Immature natural killer cell (primary cell): ENCODE results near the gene HNRNPA0. TPM values are rescaled to one million over a fixed set of nuclear protein-coding genes. Genes with fewer than 3 reads are reported as not detected.
"Not testable (repeated sequence)": the region's sequence is repeated elsewhere in the genome, so short reads cannot be mapped to it uniquely, and the experiment has no call there.

Experiments
- DNase-seq, 3 donors: peaks; one replicate each; pipeline ENCODE4 v3.0.0; 2022; ENCODE audit warnings: mixed read lengths in 1 of 3
- H3K27ac Mint-ChIP-seq, 6 donors: one replicate each; pipeline ENCODE4 v1.8.0; 2020; ENCODE audit warnings: mixed read lengths in 6 of 6, mild to moderate bottlenecking in 5 of 6, inconsistent platforms in 4 of 6, moderate library complexity in 3 of 6
- H3K27me3 Mint-ChIP-seq, 3 donors: one replicate each; pipeline ENCODE4 v1.8.0; 2020 to 2021; ENCODE audit warnings: low read depth in 3 of 3, mild to moderate bottlenecking in 3 of 3, mixed read lengths in 3 of 3, moderate library complexity in 3 of 3, inconsistent platforms in 1 of 3
- H3K36me3 Mint-ChIP-seq, 3 donors: one replicate each; pipeline ENCODE4 v1.8.0; 2020; ENCODE audit warnings: mixed read lengths in 3 of 3, inconsistent platforms in 2 of 3, mild to moderate bottlenecking in 2 of 3
- H3K4me1 Mint-ChIP-seq, 2 donors: one replicate each; pipeline ENCODE4 v1.8.0; 2020; ENCODE audit warnings: inconsistent platforms in 2 of 2, mild to moderate bottlenecking in 2 of 2, mixed read lengths in 2 of 2, moderate library complexity in 1 of 2
- H3K4me3 Mint-ChIP-seq, 5 donors: one replicate each; pipeline ENCODE4 v1.8.0; 2020; ENCODE audit warnings: mild to moderate bottlenecking in 5 of 5, mixed read lengths in 5 of 5, inconsistent platforms in 3 of 5, moderate library complexity in 3 of 5
- H3K9me3 Mint-ChIP-seq, 6 donors: one replicate each; pipeline ENCODE4 v1.8.0; 2020; ENCODE audit warnings: mild to moderate bottlenecking in 6 of 6, mixed read lengths in 6 of 6, inconsistent platforms in 4 of 6, moderate library complexity in 3 of 6
- polyA plus RNA-seq, 3 donors: library from polyadenylated mRNA; unstranded; fragments of 300-500 nt; fragmentation: Illumina TruSeq; gene quantifications; one replicate each; pipeline ENCODE4 v1.2.3, GENCODE V29; 2021

HNRNPA0 gene
- polyA plus RNA-seq, 3 donors from 2014 or later, result 7.1 to 27.1 (median 15.0) TPM

GRCh38 chr5:137767937-137768336, 13.8 kb upstream of the HNRNPA0 start:
- H3K9me3 Mint-ChIP-seq, result peaks cover 5 to 22% (median 13%) of the 10 kb centered on the region in 6 donors
- H3K27me3 Mint-ChIP-seq, H3K4me1 Mint-ChIP-seq, H3K27ac Mint-ChIP-seq, DNase-seq, H3K4me3 Mint-ChIP-seq: not testable (repeated sequence)
- H3K36me3 Mint-ChIP-seq, result peaks cover 9 to 40% (median 23%) of the 10 kb centered on the region in 3 donors

DNA sequence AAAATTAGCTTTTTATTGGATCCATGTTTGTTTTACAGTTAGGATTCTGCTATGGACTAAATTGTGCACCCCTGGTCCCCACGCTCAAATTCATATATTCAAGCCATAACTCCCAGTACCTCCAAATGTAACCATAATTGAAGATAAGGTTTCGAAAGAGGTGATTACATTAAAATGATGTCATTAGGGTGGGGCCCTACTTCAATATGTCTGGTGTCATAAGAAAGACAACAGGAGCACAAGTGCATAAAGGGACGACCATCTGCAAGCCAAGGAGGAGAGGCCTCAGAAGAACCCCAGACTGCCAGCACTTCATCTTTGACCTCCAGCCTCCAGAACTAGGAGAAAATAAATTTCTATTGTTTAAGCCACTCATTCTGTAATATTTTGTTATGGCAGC, 7.4 kb upstream of the HNRNPA0 start:
- Mint-ChIP-seq H3K4me1 (no peaks in the 10 kb centered on the region), H3K9me3 (peaks cover 0 to 1% (median 0%) of the 10 kb centered on the region in 6 donors), H3K4me3 (no peak overlapping the region)

DNA sequence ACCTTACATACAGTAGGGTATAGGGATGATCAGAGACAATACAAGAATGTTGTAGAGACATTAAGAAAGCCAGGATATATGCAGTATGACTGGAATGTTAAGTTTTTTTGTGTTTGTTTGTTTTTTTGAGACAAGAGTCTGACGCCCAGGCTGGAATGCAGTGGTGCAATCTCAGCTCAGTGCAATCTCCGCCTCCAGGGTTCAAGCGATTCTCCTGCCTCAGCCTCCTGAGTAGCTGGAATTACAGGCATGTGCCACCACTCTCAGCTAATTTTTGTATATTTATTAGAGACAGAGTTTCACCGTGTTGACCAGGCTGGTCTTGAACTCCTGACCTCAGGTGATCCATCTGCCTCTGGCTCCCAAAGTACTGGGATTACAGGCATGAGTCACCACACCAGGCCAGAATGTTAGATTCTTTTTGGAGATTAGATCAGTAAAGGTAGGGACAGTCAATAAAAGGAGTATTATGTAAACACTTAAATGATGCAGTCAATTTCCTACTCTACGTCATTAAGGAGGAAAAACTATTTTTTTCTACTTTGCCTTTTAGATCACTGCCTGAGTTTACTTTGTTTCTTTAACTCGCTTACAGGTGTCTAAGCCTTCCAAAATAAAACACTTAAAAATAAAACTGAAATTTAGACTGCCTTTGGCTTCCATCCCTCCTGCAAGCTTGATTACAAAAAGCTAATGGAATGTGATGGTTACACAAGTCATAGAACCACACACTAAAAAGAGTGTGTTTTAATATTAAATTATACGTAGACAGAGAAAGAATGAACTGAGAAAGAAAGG, 6.8 kb upstream of the HNRNPA0 start:
- Mint-ChIP-seq H3K9me3 (peaks cover 0 to 3% (median 0%) of the 10 kb centered on the region in 6 donors), H3K36me3 (peaks cover 0 to 7% (median 0%) of the 10 kb centered on the region in 3 donors), H3K4me1 (no peaks in the 10 kb centered on the region), H3K27ac (no peak overlapping the region), H3K4me3 (no peak overlapping the region), H3K27me3 (peaks cover 0 to 2% (median 0%) of the 10 kb centered on the region in 3 donors)
- no peak for DNase-seq

More for the DNA sequence above, 7.4 kb upstream of the HNRNPA0 start:
- DNase-seq, result no peak
- H3K27ac Mint-ChIP-seq, result no peak overlapping the region
- peaks cover 0 to 4% (median 0%) of the 10 kb centered on the region in 3 donors for H3K27me3 Mint-ChIP-seq
- peaks cover 0 to 10% (median 0%) of the 10 kb centered on the region in 3 donors for H3K36me3 Mint-ChIP-seq

DNA sequence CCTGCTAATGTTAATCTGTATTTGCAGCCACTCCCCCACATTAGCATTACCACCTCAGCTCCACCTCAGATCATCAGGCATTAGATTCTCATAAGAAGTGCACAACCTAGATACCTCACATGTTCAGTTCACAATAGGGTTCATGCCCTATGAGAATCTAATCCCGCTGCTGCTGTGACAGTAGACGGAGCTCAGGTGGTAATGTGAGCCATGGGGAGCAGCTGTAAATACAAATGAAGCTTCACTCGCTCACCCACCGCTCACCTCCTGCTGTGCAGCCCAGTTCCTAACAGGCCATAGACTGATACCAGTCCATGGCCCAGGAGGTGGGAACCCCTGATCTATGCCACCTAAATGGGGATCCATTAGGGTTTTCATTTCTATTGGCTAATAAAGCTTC, 6.1 kb upstream of the HNRNPA0 start:
- peaks cover 0 to 2% (median under 1%) of the 10 kb centered on the region in 3 donors for H3K27me3 Mint-ChIP-seq
- no peak overlapping the region for H3K4me3 Mint-ChIP-seq
- DNase-seq, result no peak
- peaks cover 0 to under 1% (median 0%) of the 10 kb centered on the region in 3 donors for H3K36me3 Mint-ChIP-seq
- no peak overlapping the region for H3K27ac Mint-ChIP-seq
- H3K9me3 Mint-ChIP-seq, result peaks cover 0 to 1% (median 0%) of the 10 kb centered on the region in 6 donors
- peaks cover under 1% of the 10 kb centered on the region in 2 donors for H3K4me1 Mint-ChIP-seq

GRCh38 chr5:137758715-137759306, 4.6 kb upstream of the HNRNPA0 start:
- Mint-ChIP-seq H3K4me1 (peaks cover 6 to 7% of the 10 kb centered on the region in 2 donors), H3K4me3 (no peak overlapping the region), H3K9me3 (peaks cover 0 to 1% (median 0%) of the 10 kb centered on the region in 6 donors), H3K36me3 (no peaks in the 10 kb centered on the region), H3K27me3 (peaks cover 5 to 17% (median 8%) of the 10 kb centered on the region in 3 donors), H3K27ac (no peak overlapping the region)
- no peak for DNase-seq

DNA sequence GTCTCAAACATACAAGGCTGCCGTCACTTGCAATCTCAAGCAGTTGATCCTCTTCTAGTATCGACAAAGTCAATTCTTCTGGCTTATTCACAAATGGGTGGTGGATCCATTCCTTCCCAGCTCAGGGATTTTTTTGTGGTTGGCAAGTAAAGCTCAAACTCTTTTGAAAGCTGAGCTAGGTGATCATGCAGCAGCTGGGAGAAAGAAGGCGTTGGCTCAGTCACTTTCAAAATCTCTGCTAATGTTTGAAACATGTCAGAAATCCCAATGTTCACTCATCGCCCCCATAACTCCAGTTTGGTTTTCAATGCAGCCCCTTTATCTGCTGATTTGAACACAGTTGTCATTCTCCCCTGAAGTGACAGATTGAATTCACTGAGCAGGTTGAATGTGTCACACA, 4.0 kb upstream of the HNRNPA0 start:
- no peak overlapping the region for H3K4me3 Mint-ChIP-seq
- no peak overlapping the region for H3K27ac Mint-ChIP-seq
- peaks cover 5 to 24% (median 13%) of the 10 kb centered on the region in 3 donors for H3K27me3 Mint-ChIP-seq
- H3K36me3 Mint-ChIP-seq, result no peaks in the 10 kb centered on the region
- no peak for DNase-seq
- H3K9me3 Mint-ChIP-seq, result peaks cover 0 to 1% (median 0%) of the 10 kb centered on the region in 6 donors
- H3K4me1 Mint-ChIP-seq, result peaks cover 6 to 7% of the 10 kb centered on the region in 2 donors

GRCh38 chr5:137757634-137758033, 3.5 kb upstream of the HNRNPA0 start:
- Mint-ChIP-seq H3K9me3 (peaks cover 0 to 1% (median 0%) of the 10 kb centered on the region in 6 donors), H3K4me1 (peaks cover 11 to 12% of the 10 kb centered on the region in 2 donors), H3K27ac (no peak overlapping the region), H3K36me3 (no peaks in the 10 kb centered on the region), H3K4me3 (no peak overlapping the region), H3K27me3 (peaks cover 5 to 27% (median 16%) of the 10 kb centered on the region in 3 donors)
- DNase-seq, result no peak

DNA sequence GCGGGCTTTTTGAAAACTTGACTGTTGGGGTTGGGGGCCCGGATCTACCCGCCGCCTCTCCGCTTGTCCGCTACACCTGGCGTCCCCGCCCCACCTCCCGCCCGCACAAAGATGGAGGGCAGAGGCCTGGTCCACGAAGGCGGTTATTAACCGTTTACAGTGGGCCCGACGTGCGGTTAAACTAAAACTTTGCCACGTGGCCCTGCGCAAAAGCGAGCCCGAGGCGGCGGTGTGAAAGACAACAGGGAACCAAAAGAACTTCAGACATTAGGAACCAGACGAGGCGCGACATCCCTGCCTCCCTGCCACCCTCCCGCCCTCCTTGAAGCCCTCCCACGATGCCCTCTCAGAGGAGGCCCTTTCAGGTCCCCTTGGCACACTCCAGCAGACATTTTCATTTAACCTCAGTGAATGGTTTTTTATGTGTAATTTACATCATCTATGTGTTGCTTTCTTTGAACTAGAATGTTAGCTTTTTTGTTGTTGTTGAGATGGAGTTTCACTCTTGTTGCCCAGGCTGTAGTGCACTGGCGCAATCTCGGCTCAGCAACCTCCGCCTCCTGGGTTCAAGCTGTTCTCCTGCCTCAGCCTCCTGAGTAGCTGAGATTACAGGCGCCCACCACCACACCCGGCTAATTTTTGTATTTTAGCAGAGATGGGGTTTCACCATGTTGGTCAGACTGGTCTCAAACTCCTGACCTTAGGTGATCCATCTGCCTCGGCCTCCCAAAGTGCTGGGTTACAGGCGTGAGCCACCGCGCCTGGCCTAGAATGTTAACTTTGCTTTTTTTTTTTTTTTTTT, 999 bp upstream of the HNRNPA0 start:
- peak overlapping the region; percentile 97 to 100 (median 99) for H3K4me3 Mint-ChIP-seq
- no peak for DNase-seq
- H3K27me3 Mint-ChIP-seq, result peaks cover 5 to 27% (median 16%) of the 10 kb centered on the region in 3 donors
- peaks cover 0 to 1% (median 0%) of the 10 kb centered on the region in 6 donors for H3K9me3 Mint-ChIP-seq
- no peaks in the 10 kb centered on the region for H3K36me3 Mint-ChIP-seq
- H3K27ac Mint-ChIP-seq, result peak overlapping the region; percentile 99 to 100 (median 100)
- H3K4me1 Mint-ChIP-seq, result peaks cover 35 to 36% of the 10 kb centered on the region in 2 donors

GRCh38 chr5:137753691-137754187, 424 bp downstream of the HNRNPA0 start:
- peaks cover 0 to 1% (median 0%) of the 10 kb centered on the region in 6 donors for H3K9me3 Mint-ChIP-seq
- no peak for DNase-seq
- peaks cover 5 to 27% (median 16%) of the 10 kb centered on the region in 3 donors for H3K27me3 Mint-ChIP-seq
- H3K36me3 Mint-ChIP-seq, result no peaks in the 10 kb centered on the region
- H3K4me3 Mint-ChIP-seq, result peak overlapping the region; percentile 97 to 100 (median 99)
- H3K27ac Mint-ChIP-seq, result peak overlapping the region; percentile 99 to 100 (median 100)
- peaks cover 36 to 47% of the 10 kb centered on the region in 2 donors for H3K4me1 Mint-ChIP-seq

DNA sequence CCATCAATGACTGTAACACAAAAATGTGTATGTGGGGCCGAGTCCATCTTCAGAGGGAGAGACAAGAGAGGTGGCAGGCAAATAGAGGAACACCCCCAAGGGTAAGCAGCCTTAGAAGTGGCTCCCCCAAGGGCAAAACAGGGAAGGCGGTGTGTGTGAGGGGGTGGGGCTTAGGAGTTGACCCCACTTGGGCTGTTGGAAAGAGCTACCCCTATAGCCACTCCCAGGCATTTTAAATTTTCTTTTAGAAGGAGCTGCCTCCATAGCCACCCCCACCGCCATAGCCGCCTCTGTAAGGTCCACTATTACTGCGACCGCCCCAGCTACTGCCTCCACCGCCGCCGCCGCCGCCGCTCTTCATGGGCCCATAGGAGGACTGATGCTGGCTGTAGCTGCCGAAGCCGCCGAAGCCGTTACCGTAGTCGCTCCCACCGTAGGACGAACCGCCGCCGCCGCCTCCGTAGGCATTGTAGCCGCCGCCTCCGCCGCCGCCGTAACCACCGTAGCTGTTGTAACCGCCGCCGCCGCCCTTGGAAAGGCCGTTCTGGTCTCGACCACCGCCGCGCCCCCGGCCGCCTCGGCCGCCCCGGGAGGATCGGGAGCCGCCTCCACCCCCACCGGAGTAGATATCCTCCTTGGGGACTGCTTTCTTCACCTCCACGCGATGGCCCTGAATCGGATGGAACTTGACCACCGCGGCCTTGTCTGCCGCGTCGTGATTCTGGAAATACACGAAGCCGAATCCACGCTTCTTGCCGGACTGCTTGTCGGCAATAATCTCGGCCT, 1.1 kb downstream of the HNRNPA0 start:
- Mint-ChIP-seq H3K4me3 (peak overlapping the region; percentile 97 to 100 (median 99)), H3K27ac (peak overlapping the region; percentile 99 to 100 (median 100)), H3K4me1 (peaks cover 36 to 47% of the 10 kb centered on the region in 2 donors), H3K36me3 (no peaks in the 10 kb centered on the region), H3K9me3 (peaks cover 0 to 1% (median 0%) of the 10 kb centered on the region in 6 donors), H3K27me3 (peaks cover 5 to 25% (median 16%) of the 10 kb centered on the region in 3 donors)
- DNase-seq, result peak; percentile 55 to 56 (median 56)

DNA sequence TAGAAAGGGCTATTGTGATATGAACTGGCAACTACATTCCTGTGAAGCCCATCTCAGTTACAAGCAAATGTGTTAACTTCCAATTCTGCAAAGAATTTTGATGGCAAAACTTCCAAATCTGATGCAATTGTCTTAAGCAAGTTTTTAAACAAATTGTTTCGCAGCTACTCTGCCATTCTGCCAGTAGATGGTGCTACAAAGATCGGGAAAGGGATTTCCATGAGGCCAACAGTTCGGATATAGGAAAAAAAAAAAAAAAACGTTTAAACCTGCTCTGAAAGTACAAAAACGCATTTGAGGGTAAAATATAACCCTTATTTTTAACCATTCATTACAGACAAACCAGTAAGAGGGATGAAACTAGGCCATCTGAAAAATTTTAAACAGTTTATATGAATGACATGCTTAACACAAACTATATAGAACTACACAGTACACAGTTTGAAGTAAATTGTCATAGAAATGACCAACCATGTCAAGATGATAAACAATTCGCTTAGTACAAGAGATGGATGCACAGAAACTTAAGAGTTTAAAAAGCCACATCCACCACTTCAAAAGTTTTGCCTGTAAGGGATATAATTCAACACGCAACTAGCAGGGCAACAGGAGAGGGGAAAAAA, 2.2 kb downstream of the HNRNPA0 start:
- Mint-ChIP-seq H3K27me3 (peaks cover 5 to 25% (median 16%) of the 10 kb centered on the region in 3 donors), H3K4me3 (peak overlapping the region; percentile 97 to 100 (median 99)), H3K4me1 (peaks cover 36 to 47% of the 10 kb centered on the region in 2 donors), H3K36me3 (no peaks in the 10 kb centered on the region), H3K9me3 (peaks cover 0 to 1% (median 0%) of the 10 kb centered on the region in 6 donors), H3K27ac (peak overlapping the region; percentile 99 to 100 (median 100))
- peak in 2 of 3 donors; percentile 9 to 24 for DNase-seq

DNA sequence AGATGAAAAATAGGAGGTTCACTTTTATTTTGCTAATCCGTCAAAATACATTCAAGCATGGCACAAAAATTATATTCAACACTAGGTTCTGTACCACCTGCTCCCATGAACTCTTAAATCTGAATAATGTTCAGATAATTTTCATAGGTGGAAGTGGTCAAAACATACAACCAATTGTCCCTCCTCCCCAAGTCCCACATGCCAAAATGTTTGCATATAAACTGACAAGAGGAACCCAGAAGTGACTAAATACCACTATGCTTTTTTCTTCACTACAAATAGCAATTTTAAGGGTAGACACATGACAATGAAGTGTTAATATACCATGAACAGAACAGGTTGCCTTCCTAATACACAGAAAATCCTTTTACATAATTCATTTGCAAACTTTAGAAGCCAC, 3.7 kb downstream of the HNRNPA0 start:
- H3K9me3 Mint-ChIP-seq, result no peaks in the 10 kb centered on the region
- peaks cover 5 to 25% (median 16%) of the 10 kb centered on the region in 3 donors for H3K27me3 Mint-ChIP-seq
- no peak overlapping the region for H3K4me3 Mint-ChIP-seq
- peak overlapping the region in 4 of 6 donors; percentile 6 to 64 (median 40) for H3K27ac Mint-ChIP-seq
- DNase-seq, result no peak
- no peaks in the 10 kb centered on the region for H3K36me3 Mint-ChIP-seq
- peaks cover 36 to 47% of the 10 kb centered on the region in 2 donors for H3K4me1 Mint-ChIP-seq
